ENCODE measurements around the gene TMEM163.
"Not testable (repeated sequence)": the region's sequence is repeated elsewhere in the genome, so short reads cannot be mapped to it uniquely, and the experiment has no call there.

The TMEM163 gene

DNA sequence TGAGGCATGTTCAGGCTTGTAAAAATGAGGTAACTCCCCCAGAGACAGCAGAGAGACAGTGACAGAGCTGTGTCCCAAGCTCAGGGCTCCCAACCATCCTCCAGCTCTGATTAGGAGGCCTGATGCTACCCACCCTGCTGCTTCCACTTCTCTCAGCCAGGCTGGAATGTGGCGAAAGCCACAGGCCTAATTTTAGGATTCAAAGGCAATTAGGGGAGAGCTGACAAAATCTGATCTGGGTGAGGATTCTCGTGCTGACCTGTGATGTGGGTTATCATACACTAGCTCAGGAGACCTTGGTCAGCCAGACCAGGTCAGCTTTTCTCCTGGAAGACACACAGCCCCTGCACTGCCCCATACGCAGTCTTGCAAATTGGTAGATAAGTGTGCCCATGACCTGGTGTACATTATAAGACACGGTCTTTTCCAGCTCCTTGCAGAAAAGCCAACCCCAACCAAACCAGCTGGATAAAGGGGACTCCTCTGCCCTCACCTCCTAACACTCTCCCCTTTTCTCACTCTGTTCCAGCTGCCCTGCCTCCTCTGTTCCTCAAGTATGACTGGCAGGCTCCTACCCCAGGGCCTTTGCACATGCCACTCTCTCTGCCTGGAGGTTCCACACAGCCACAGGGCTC, 239.0 kb downstream of the TMEM163 start:
- no peak for DNase-seq (ENCODE audit: low read depth in 1 of 2, low spot score in 1 of 2)
- TF ChIP-seq JUND (IDR thresholded peaks at IDR 0.05; ENCODE audit: low read depth): no peak
- in situ Hi-C loops (cut with HindIII; ENCODE audit: low pct_unique_long_range_greater_than_20kb, low sequenced_read_pairs): no loop called here

DNA sequence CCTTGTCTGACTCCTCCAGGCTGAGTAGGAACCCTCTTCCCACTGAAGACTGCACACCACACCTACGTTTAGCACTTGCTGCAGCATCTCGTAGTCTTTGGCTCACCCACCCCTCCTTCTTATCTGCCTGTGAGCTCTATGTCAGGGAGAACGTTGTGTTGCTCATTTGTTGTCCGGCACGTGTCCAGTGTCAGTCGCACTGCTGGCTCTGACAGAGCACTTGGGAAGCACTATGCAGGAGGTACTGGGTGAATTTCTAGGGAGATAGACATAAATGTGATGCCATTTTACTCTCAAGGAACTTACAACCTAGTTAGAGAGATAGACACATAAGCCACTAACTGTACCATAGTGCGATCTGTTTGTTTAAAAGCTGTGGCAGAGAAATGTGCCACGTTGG, 241.8 kb downstream of the TMEM163 start:
- DNase-seq (ENCODE audit: low read depth in 1 of 2, low spot score in 1 of 2); in situ Hi-C loops (cut with HindIII; ENCODE audit: low pct_unique_long_range_greater_than_20kb, low sequenced_read_pairs): not testable (repeated sequence)

- in situ Hi-C loops (cut with HindIII; ENCODE audit: low pct_unique_long_range_greater_than_20kb, low sequenced_read_pairs): no loop called here
Observed at GRCh38 chr2:134470561-134471168, 248.1 kb downstream of the TMEM163 start.

GRCh38 chr2:134469516-134470115, 249.2 kb downstream of the TMEM163 start:
- DNase-seq (ENCODE audit: low read depth in 1 of 2, low spot score in 1 of 2): no peak
- no peak for TF ChIP-seq JUND (IDR thresholded peaks at IDR 0.05; ENCODE audit: low read depth)
- in situ Hi-C loops (cut with HindIII; ENCODE audit: low pct_unique_long_range_greater_than_20kb, low sequenced_read_pairs): no loop called here

More at GRCh38 chr2:134470561-134471168, 248.1 kb downstream of the TMEM163 start:
- TF ChIP-seq JUND (IDR thresholded peaks at IDR 0.05; ENCODE audit: low read depth): no peak
- DNase-seq (ENCODE audit: low read depth in 1 of 2, low spot score in 1 of 2): no peak

DNA sequence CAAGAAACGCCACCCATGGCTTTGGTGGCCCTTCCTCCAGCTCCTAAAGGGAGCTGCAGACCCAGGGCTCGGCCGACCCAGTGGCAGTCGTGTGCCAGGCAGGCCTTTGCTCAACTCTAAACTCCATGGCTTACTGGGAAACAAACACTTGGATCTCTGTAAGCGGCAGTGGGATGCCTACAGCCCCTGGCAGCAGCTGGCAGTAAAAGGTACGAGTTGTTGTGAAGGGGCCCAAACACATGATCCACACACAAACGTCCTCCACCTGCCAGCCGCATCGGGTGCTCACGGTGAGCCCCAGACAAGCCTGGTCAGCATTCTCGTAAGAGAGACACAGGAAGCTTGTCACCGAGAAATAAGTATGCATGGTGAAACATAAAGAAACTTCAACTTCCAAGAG, 250.0 kb downstream of the TMEM163 start:
- no peak for DNase-seq (ENCODE audit: low read depth in 1 of 2, low spot score in 1 of 2)
- TF ChIP-seq JUND (IDR thresholded peaks at IDR 0.05; ENCODE audit: low read depth): no peak
- in situ Hi-C loops (cut with HindIII; ENCODE audit: low pct_unique_long_range_greater_than_20kb, low sequenced_read_pairs): no loop called here

DNA sequence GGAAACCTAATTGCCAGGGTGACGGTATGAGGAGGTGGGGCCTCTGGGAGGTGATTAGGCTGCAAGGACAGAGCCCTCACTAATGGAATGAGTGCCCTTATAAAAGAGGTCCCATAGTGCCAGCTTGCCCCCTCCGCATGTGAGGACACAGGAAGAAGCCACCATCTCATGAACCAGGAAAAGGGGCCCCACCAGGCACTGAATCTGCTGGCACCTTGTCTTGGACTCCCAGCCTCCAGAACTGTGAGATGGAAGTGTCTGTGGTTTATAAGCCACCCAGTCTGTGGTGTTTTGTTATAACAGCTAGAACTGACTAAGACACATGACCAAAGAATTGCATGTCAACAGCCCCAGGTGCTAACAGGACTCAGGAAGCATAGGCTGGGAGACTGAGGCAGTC, 250.6 kb downstream of the TMEM163 start:
- no peak for TF ChIP-seq JUND (IDR thresholded peaks at IDR 0.05; ENCODE audit: low read depth)
- no peak for DNase-seq (ENCODE audit: low read depth in 1 of 2, low spot score in 1 of 2)

GRCh38 chr2:134466141-134466540, 252.7 kb downstream of the TMEM163 start:
- in situ Hi-C loops (cut with HindIII; ENCODE audit: low pct_unique_long_range_greater_than_20kb, low sequenced_read_pairs): no loop called here
- peak; percentile 25 to 69 for DNase-seq (ENCODE audit: low read depth in 1 of 2, low spot score in 1 of 2)
- TF ChIP-seq JUND (IDR thresholded peaks at IDR 0.05; ENCODE audit: low read depth): no peak

More for the DNA sequence above, 250.6 kb downstream of the TMEM163 start:
- in situ Hi-C loops (cut with HindIII; ENCODE audit: low pct_unique_long_range_greater_than_20kb, low sequenced_read_pairs): no loop called here

- in situ Hi-C loops (cut with HindIII; ENCODE audit: low pct_unique_long_range_greater_than_20kb, low sequenced_read_pairs): no loop called here
- no peak for DNase-seq (ENCODE audit: low read depth in 1 of 2, low spot score in 1 of 2)
- no peak for TF ChIP-seq JUND (IDR thresholded peaks at IDR 0.05; ENCODE audit: low read depth)
Observed at GRCh38 chr2:134465228-134466105, 253.3 kb downstream of the TMEM163 start.

- no peak for TF ChIP-seq JUND (IDR thresholded peaks at IDR 0.05; ENCODE audit: low read depth)
- DNase-seq (ENCODE audit: low read depth in 1 of 2, low spot score in 1 of 2): no peak
- in situ Hi-C loops (cut with HindIII; ENCODE audit: low pct_unique_long_range_greater_than_20kb, low sequenced_read_pairs): no loop called here
Observed at GRCh38 chr2:134463699-134464022, 255.1 kb downstream of the TMEM163 start.

- in situ Hi-C loops (cut with HindIII; ENCODE audit: low pct_unique_long_range_greater_than_20kb, low sequenced_read_pairs): no loop called here
- no peak for TF ChIP-seq JUND (IDR thresholded peaks at IDR 0.05; ENCODE audit: low read depth)
- DNase-seq (ENCODE audit: low read depth in 1 of 2, low spot score in 1 of 2): no peak
Observed at GRCh38 chr2:134462791-134463698, 255.8 kb downstream of the TMEM163 start.

DNA sequence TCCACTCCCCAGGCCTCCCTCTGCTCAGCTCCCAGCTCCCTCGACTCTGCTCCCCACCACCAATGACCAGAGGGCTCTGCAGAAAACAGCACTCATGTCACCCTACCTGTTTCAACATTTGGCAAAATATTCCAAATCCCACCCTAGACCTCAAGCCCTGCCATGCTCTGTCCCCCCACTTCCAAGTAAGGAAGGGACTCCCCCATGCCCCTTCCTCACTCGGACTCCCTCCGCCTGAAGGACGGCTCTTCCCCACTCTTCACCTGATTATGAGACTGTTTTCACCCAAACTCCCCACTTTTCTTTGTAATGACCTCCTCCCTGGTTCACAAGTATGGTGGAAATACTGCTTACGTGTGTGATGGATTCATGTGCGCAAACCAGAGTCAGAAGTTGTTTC, 256.5 kb downstream of the TMEM163 start:
- in situ Hi-C loops (cut with HindIII; ENCODE audit: low pct_unique_long_range_greater_than_20kb, low sequenced_read_pairs): no loop called here
- no peak for DNase-seq (ENCODE audit: low read depth in 1 of 2, low spot score in 1 of 2)
- TF ChIP-seq JUND (IDR thresholded peaks at IDR 0.05; ENCODE audit: low read depth): no peak

DNA sequence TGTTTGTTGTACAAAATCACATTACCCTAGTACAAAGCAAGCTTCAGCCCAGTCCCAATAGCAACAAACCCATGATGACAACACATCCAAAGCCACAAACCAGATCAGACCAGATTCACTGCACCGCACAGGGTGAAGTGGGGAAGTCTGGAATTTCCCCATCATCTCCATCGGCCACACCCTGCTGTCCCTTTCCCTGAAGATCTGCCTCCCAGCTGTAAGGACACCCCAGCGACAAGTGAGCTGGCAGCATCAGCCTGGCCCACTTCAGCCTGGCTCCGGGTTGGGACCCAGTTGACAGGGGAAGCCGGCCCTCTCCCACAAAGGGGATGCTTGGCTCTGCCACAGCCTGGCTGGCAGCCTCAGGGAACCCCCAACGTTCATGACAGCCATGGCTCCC, 257.3 kb downstream of the TMEM163 start:
- DNase-seq (ENCODE audit: low read depth in 1 of 2, low spot score in 1 of 2): no peak
- TF ChIP-seq JUND (IDR thresholded peaks at IDR 0.05; ENCODE audit: low read depth): no peak
- in situ Hi-C loops (cut with HindIII; ENCODE audit: low pct_unique_long_range_greater_than_20kb, low sequenced_read_pairs): no loop called here

Measured in T47D (cell line).